CD14-positive monocyte (primary cell): Measurements from ENCODE around the gene PDE4C. TPM values are rescaled to one million over a fixed set of nuclear protein-coding genes. Genes with fewer than 3 reads are reported as not detected.

Experiments
- DNase-seq, 3 donors: peaks; one replicate each; pipeline ENCODE4 v3.0.0-alpha.2; 2011 to 2022
- H2AFZ ChIP-seq: 2 replicates; pipeline ENCODE4 v1.6.0; 2012; ENCODE audit warnings: mild to moderate bottlenecking, low read depth, low read length, inconsistent platforms; ENCODE audit not compliant: insufficient read depth, poor library complexity, severe bottlenecking
- H3K27ac ChIP-seq, 2 donors: 1 replicate in 1 of 2; 2 replicates in 1 of 2; pipeline ENCODE4 v1.5.1; 2012 to 2013; ENCODE audit warnings: low read length in 2 of 2, control low read depth in 1 of 2, inconsistent platforms in 1 of 2, low read depth in 1 of 2, mild to moderate bottlenecking in 1 of 2
- H3K27me3 ChIP-seq, 2 donors: one replicate each; pipeline versions ENCODE4 v1.6.0 to v1.6.1; 2011 to 2013; ENCODE audit warnings: low read length in 2 of 2; ENCODE audit not compliant: control insufficient read depth in 2 of 2, insufficient read depth in 2 of 2
- H3K36me3 ChIP-seq, 2 donors: replicated peaks in 1 of 2; 1 replicate in 1 of 2; 2 replicates in 1 of 2; pipeline versions ENCODE4 v1.5.1 to v1.6.1; 2012 to 2013; ENCODE audit warnings: low read length in 2 of 2, control low read depth in 1 of 2, inconsistent platforms in 1 of 2, mild to moderate bottlenecking in 1 of 2; ENCODE audit not compliant: insufficient read depth in 2 of 2, control insufficient read depth in 1 of 2
- H3K4me1 ChIP-seq, 2 donors: 1 replicate in 1 of 2; 2 replicates in 1 of 2; pipeline versions ENCODE4 v1.5.1 to v1.6.1; 2012 to 2013; ENCODE audit warnings: low read length in 2 of 2, control low read depth in 1 of 2, inconsistent platforms in 1 of 2, mild to moderate bottlenecking in 1 of 2, moderate library complexity in 1 of 2; ENCODE audit not compliant: insufficient read depth in 2 of 2, control insufficient read depth in 1 of 2
- H3K4me2 ChIP-seq: replicated peaks from 2 replicates; pipeline ENCODE3; 2012; ENCODE audit warnings: low read length, moderate library complexity, mild to moderate bottlenecking; ENCODE audit not compliant: poor library complexity, severe bottlenecking; ENCODE audit errors: extremely low read depth
- H3K4me3 ChIP-seq, 3 experiments: fragments of 200-600 bp in 1 of 3; sonication (generic) in 1 of 3; replicated peaks in 1 of 3; 1 replicate in 2 of 3; 2 replicates in 1 of 3; pipeline ENCODE4 v1.5.1; 2011 to 2013; ENCODE audit warnings: low read length in 3 of 3, mild to moderate bottlenecking in 3 of 3, control low read depth in 2 of 3, low read depth in 2 of 3, inconsistent platforms in 1 of 3, moderate library complexity in 1 of 3
- H3K79me2 ChIP-seq: 2 replicates; pipeline ENCODE4 v1.6.0; 2012; ENCODE audit warnings: mild to moderate bottlenecking, control low read depth, inconsistent platforms, low read length, moderate library complexity; ENCODE audit not compliant: insufficient read depth
- H3K9ac ChIP-seq: 2 replicates; pipeline ENCODE4 v1.6.0; 2017; ENCODE audit warnings: low read length, mild to moderate bottlenecking; ENCODE audit not compliant: insufficient read depth, poor library complexity, severe bottlenecking
- H3K9me3 ChIP-seq, 2 donors: replicated peaks in 1 of 2; 1 replicate in 1 of 2; 2 replicates in 1 of 2; pipeline versions ENCODE4 v1.5.1 to v1.6.1; 2012 to 2013; ENCODE audit warnings: low read length in 2 of 2, control low read depth in 1 of 2; ENCODE audit not compliant: control insufficient read depth in 1 of 2, insufficient read depth in 1 of 2
- H4K20me1 ChIP-seq: 2 replicates; pipeline ENCODE4 v1.6.0; 2012; ENCODE audit warnings: mild to moderate bottlenecking, low read length, control low read depth, moderate library complexity; ENCODE audit not compliant: insufficient read depth
- H3K27ac Mint-ChIP-seq, 7 donors: one replicate each; pipeline ENCODE4 v1.8.0; 2020; ENCODE audit warnings: mild to moderate bottlenecking in 7 of 7, mixed read lengths in 7 of 7, moderate library complexity in 6 of 7, inconsistent platforms in 2 of 7
- H3K27me3 Mint-ChIP-seq, 3 donors: one replicate each; pipeline ENCODE4 v1.8.0; 2021 to 2022; ENCODE audit warnings: low read depth in 3 of 3, mild to moderate bottlenecking in 3 of 3, mixed read lengths in 3 of 3, moderate library complexity in 3 of 3, inconsistent platforms in 1 of 3
- H3K36me3 Mint-ChIP-seq, 2 donors: one replicate each; pipeline ENCODE4 v1.8.0; 2020; ENCODE audit warnings: mixed read lengths in 2 of 2, inconsistent platforms in 1 of 2, mild to moderate bottlenecking in 1 of 2
- H3K4me1 Mint-ChIP-seq: one replicate; pipeline ENCODE4 v1.8.0; 2020; ENCODE audit warnings: mild to moderate bottlenecking, mixed read lengths
- H3K4me3 Mint-ChIP-seq, 2 donors: one replicate each; pipeline ENCODE4 v1.8.0; 2020; ENCODE audit warnings: mild to moderate bottlenecking in 2 of 2, mixed read lengths in 2 of 2, moderate library complexity in 1 of 2
- H3K9me3 Mint-ChIP-seq, 7 donors: one replicate each; pipeline ENCODE4 v1.8.0; 2020 to 2022; ENCODE audit warnings: mixed read lengths in 7 of 7, mild to moderate bottlenecking in 6 of 7, moderate library complexity in 6 of 7, inconsistent platforms in 2 of 7
- CTCF ChIP-seq: fragments of 200-600 bp; IDR thresholded peaks from one replicate; pipeline ENCODE4 v1.8.0; 2022; ENCODE audit warnings: antibody characterized with exemption, mild to moderate bottlenecking
- WGBS: methylation state at CpG from one replicate; pipeline ENCODE4 v1.1.5; 2013; ENCODE audit warnings: missing lambda C conversion rate; ENCODE audit not compliant: insufficient coverage; 5-methylcytosine and 5-hydroxymethylcytosine counted together
- intact Hi-C, 2 donors: fragments of 100-400 bp; cut with micrococcal nuclease; formaldehyde crosslinking; loops; one replicate each; pipeline versions ENCODE4 v1.15.0 to v1.15.1; 2023
- polyA plus RNA-seq, 3 donors: library from polyadenylated mRNA; depleted of rRNA in 1 of 3; unstranded in 2 of 3; stranded (reverse) in 1 of 3; fragments of 300-500 nt in 2 of 3; fragments of >200 nt in 1 of 3; fragmentation: Illumina TruSeq in 2 of 3; gene quantifications; 1 replicate in 2 of 3; 2 replicates in 1 of 3; pipeline ENCODE4 v1.2.3, GENCODE V29; 2012 to 2021

The PDE4C gene
- polyA plus RNA-seq, 3 donors = not detected

- no peak for DNase-seq
- TF ChIP-seq CTCF = no peak
- H3K27me3 Mint-ChIP-seq = peaks cover 0 to 1% (median 0%) of the 10 kb centered on the region in 3 donors
- H3K4me3 Mint-ChIP-seq = no peak overlapping the region
- intact Hi-C loops = no loop called here
- Histone ChIP-seq H3K4me3 (no peak overlapping the region), H3K4me1 (peaks cover 5 to 7% of the 10 kb centered on the region in 2 donors), H3K4me2 (no peak overlapping the region), H3K79me2 (no peaks in the 10 kb centered on the region), H3K9me3 (no peaks in the 10 kb centered on the region), H4K20me1 (peaks cover 15% of the 10 kb centered on the region), H3K27me3 (no peaks in the 10 kb centered on the region), H3K27ac (no peak overlapping the region), H3K36me3 (peaks cover 5 to 24% of the 10 kb centered on the region in 2 donors), H2AFZ (no peak overlapping the region), H3K9ac (no peak overlapping the region)
- H3K27ac Mint-ChIP-seq = peak overlapping the region in 1 of 7 donors; percentile 25
- H3K9me3 Mint-ChIP-seq = no peaks in the 10 kb centered on the region
- peaks cover 8% of the 10 kb centered on the region for H3K4me1 Mint-ChIP-seq
- 97% methylated on average over 17 of the region's 23 CpGs for WGBS
- peaks cover 25 to 27% of the 10 kb centered on the region in 2 donors for H3K36me3 Mint-ChIP-seq
Observed at GRCh38 chr19:18264137-18264854, 38.1 kb upstream of the PDE4C start.

DNA sequence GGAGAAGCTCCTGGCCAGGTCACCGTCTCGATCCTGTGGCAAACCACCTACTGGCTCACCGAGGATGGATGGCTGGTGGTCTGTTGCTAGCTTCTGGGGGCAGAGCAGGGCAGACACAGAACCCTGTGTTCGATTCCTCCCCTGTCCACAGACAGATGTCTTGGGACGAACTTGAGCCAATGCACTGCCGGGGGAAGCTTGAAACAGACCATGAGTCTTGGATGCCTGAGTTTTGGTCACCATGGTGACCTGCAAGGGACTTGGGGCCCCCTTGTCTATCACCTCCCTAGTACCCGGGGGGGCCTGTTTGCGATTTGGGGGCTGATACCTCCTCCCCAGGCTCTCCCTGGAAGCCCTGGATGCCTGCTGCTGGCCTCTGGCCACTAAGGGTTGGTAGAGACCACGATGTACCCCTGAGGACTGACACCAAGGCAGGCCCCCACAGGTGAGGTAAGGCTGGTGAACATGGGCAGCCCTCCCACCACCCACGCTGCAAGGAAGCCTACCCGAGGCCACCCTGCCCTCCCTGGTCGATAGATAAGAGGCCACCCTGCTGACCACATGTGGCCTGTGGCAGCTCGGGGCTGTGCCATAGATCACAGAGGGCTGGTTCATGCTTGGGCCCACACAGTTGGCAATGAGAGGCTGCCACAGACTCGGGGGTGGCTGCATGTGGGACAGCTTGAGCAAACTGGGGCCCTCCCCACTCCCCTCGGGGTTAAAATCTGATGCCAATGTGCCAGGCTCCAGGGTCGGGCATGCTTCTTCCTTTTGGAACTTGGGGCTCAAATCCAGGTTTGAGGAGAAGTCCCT is 37.3 kb upstream of the PDE4C start:
- H3K27me3 ChIP-seq = no peaks in the 10 kb centered on the region
- no peak for TF ChIP-seq CTCF
- H3K4me3 ChIP-seq = no peak overlapping the region
- no peaks in the 10 kb centered on the region for H3K79me2 ChIP-seq
- H3K9me3 ChIP-seq = no peaks in the 10 kb centered on the region
- H3K36me3 ChIP-seq = peaks cover 5 to 24% of the 10 kb centered on the region in 2 donors
- H3K4me3 Mint-ChIP-seq = no peak overlapping the region
- no peaks in the 10 kb centered on the region for H3K9me3 Mint-ChIP-seq
- WGBS = 91% methylated on average over 16 of the region's 16 CpGs
- DNase-seq = no peak
- intact Hi-C loops = no loop called here
- H3K36me3 Mint-ChIP-seq = peaks cover 25% of the 10 kb centered on the region in 2 donors
- H3K27me3 Mint-ChIP-seq = peaks cover 0 to 2% (median 0%) of the 10 kb centered on the region in 3 donors
- no peak overlapping the region for H3K9ac ChIP-seq
- peak overlapping the region in 1 of 7 donors; percentile 25 for H3K27ac Mint-ChIP-seq
- peaks cover 1% of the 10 kb centered on the region for H3K4me1 Mint-ChIP-seq
- no peaks in the 10 kb centered on the region for H3K4me1 ChIP-seq
- no peak overlapping the region for H3K27ac ChIP-seq
- H2AFZ ChIP-seq = no peak overlapping the region
- no peak overlapping the region for H3K4me2 ChIP-seq
- H4K20me1 ChIP-seq = peaks cover 11% of the 10 kb centered on the region
